SK-N-SH treated with all-trans-retinoic acid at 6 μM for 48 hours (cell line): ENCODE data around the gene EEA1.
"Not testable (repeated sequence)": the region's sequence is repeated elsewhere in the genome, so short reads cannot be mapped to it uniquely, and the experiment has no call there.

Source experiments
- ATAC-seq: fragments of 200-7000 bp; cut with Tn5 transposase; 3 replicates; pipeline ENCODE4 v1.9.1; 2020; ENCODE audit warnings: mild to moderate bottlenecking, moderate library complexity
- ARNTL ChIP-seq: fragments of 450-650 bp; formaldehyde crosslinking; IDR thresholded peaks from 2 replicates; pipeline ENCODE4 v1.5.0; 2020; ENCODE audit warnings: low read depth, mild to moderate bottlenecking, moderate library complexity, borderline replicate concordance
- BACH2 ChIP-seq: fragments of 250-450 bp; sonication (Bioruptor Pico); IDR thresholded peaks from 2 replicates; pipeline ENCODE4 v1.9.0; 2021; ENCODE audit warnings: mild to moderate bottlenecking, borderline replicate concordance
- CSDC2 ChIP-seq: fragments of 250-450 bp; sonication (Bioruptor Pico); IDR thresholded peaks from 2 replicates; pipeline ENCODE4 v1.5.0; 2020; ENCODE audit warnings: mild to moderate bottlenecking, moderate library complexity
- ESRRG ChIP-seq: fragments of 250-450 bp; sonication (Bioruptor Pico); IDR thresholded peaks from 2 replicates; pipeline ENCODE4 v1.6.1; 2021; ENCODE audit warnings: mild to moderate bottlenecking
- GLIS3 ChIP-seq: fragments of 250-450 bp; sonication (Bioruptor Pico); IDR thresholded peaks from 2 replicates; pipeline ENCODE4 v1.5.0; 2020; ENCODE audit warnings: mild to moderate bottlenecking, moderate library complexity
- POU6F1 ChIP-seq: fragments of 250-450 bp; sonication (Bioruptor Pico); IDR thresholded peaks from 2 replicates; pipeline ENCODE4 v1.8.0; 2021; ENCODE audit warnings: low read depth, mild to moderate bottlenecking, moderate library complexity, borderline replicate concordance
- RARB ChIP-seq: fragments of 250-450 bp; sonication (Bioruptor Pico); IDR thresholded peaks from 2 replicates; pipeline ENCODE4 v1.8.0; 2021; ENCODE audit warnings: mild to moderate bottlenecking, moderate library complexity
- SNAI2 ChIP-seq: fragments of 250-450 bp; sonication (Bioruptor Pico); IDR thresholded peaks from 2 replicates; pipeline ENCODE4 v1.5.0; 2020; ENCODE audit warnings: mild to moderate bottlenecking, moderate library complexity
- TCF4 ChIP-seq: fragments of 250-450 bp; sonication (Bioruptor Pico); IDR thresholded peaks from 2 replicates; pipeline ENCODE4 v1.8.0; 2021; ENCODE audit warnings: mild to moderate bottlenecking, moderate library complexity, borderline replicate concordance
- TOX ChIP-seq: fragments of 250-450 bp; sonication (Bioruptor Pico); IDR thresholded peaks from 2 replicates; pipeline ENCODE4 v1.8.0; 2021; ENCODE audit warnings: mild to moderate bottlenecking, moderate library complexity, borderline replicate concordance
- TSHZ2 ChIP-seq: fragments of 250-450 bp; sonication (Bioruptor Pico); IDR thresholded peaks from 2 replicates; pipeline ENCODE4 v1.5.0; 2020; ENCODE audit warnings: mild to moderate bottlenecking, moderate library complexity
- ZC3H10 ChIP-seq: fragments of 250-450 bp; sonication (Bioruptor Pico); IDR thresholded peaks from 2 replicates; pipeline ENCODE4 v1.5.1; 2021; ENCODE audit warnings: mild to moderate bottlenecking, moderate library complexity
- ZFP3 ChIP-seq: fragments of 250-450 bp; sonication (Bioruptor Pico); IDR thresholded peaks from 2 replicates; pipeline ENCODE4 v1.5.0; 2020; ENCODE audit warnings: mild to moderate bottlenecking, moderate library complexity
- ZNF565 ChIP-seq: fragments of 450-650 bp; formaldehyde crosslinking; conservative IDR thresholded peaks from 2 replicates; pipeline ENCODE4 v1.5.0; 2020; ENCODE audit warnings: low read depth, mild to moderate bottlenecking, moderate library complexity
- TF ChIP-seq, protein P1 (sequence below): fragments of 250-450 bp; sonication (Bioruptor Pico); IDR thresholded peaks from 2 replicates; pipeline ENCODE4 v1.5.1; 2021; ENCODE audit warnings: mild to moderate bottlenecking, moderate library complexity
- TF ChIP-seq, protein P2 (sequence below): fragments of 250-450 bp; sonication (Bioruptor Pico); IDR thresholded peaks from 2 replicates; pipeline ENCODE4 v1.8.0; 2020; ENCODE audit warnings: mild to moderate bottlenecking, moderate library complexity, borderline replicate concordance
- TF ChIP-seq, protein P3 (sequence below): fragments of 250-450 bp; sonication (Bioruptor Pico); IDR thresholded peaks from 2 replicates; pipeline ENCODE4 v1.5.1; 2020; ENCODE audit warnings: low read depth, mild to moderate bottlenecking, moderate library complexity

Gene EEA1

DNA sequence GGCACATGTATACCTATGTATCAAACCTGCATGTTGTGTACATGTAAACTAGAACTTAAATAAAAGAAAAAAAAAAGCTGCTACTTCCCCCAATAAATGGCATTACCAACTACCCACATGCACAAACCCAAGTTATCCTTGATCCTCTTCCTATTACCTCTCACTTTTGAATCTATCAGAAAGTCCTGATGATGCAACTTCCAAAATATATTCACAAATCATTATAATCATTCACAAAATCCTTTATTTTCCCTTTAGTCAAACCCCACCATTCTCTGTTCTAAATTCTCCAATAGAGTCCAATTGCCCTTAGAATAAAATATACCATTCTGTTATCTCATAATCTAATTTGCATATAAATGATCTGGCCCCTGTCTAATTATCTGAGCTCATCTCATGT lies 134.3 kb downstream of the EEA1 start:
- no peak for ATAC-seq
- TF ChIP-seq BACH2 (CRISPR knock-in tag) (no peak), GLIS3 (CRISPR knock-in tag) (no peak)
- TF ChIP-seq, protein P1, sequence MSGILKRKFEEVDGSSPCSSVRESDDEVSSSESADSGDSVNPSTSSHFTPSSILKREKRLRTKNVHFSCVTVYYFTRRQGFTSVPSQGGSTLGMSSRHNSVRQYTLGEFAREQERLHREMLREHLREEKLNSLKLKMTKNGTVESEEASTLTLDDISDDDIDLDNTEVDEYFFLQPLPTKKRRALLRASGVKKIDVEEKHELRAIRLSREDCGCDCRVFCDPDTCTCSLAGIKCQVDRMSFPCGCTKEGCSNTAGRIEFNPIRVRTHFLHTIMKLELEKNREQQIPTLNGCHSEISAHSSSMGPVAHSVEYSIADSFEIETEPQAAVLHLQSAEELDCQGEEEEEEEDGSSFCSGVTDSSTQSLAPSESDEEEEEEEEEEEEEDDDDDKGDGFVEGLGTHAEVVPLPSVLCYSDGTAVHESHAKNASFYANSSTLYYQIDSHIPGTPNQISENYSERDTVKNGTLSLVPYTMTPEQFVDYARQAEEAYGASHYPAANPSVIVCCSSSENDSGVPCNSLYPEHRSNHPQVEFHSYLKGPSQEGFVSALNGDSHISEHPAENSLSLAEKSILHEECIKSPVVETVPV (CRISPR knock-in tag), result no peak
- TF ChIP-seq, all 23 proteins: peak for 0

DNA sequence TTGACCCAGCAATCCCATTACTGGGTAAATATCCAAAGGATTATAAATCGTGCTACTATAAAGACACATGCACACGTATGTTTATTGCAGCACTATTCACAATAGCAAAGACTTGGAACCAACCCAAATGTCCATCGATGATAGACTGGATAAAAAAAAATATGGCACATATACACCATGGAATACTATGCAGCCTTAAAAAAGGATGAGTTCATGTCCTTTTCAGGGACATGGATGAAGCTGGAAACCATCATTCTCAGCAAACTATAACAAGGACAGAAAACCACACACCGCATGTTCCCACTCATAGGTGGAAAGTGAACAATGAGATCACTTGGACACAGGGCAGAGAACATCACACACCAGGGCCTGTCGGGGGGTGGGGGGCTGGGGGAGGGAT lies 134.7 kb downstream of the EEA1 start:
- ATAC-seq, result not testable (repeated sequence)

GRCh38 chr12:92786045-92786444 lies 143.1 kb downstream of the EEA1 start:
- no peak for TF ChIP-seq ARNTL
- no peak for TF ChIP-seq ESRRG (CRISPR knock-in tag)
- TF ChIP-seq, protein P2, sequence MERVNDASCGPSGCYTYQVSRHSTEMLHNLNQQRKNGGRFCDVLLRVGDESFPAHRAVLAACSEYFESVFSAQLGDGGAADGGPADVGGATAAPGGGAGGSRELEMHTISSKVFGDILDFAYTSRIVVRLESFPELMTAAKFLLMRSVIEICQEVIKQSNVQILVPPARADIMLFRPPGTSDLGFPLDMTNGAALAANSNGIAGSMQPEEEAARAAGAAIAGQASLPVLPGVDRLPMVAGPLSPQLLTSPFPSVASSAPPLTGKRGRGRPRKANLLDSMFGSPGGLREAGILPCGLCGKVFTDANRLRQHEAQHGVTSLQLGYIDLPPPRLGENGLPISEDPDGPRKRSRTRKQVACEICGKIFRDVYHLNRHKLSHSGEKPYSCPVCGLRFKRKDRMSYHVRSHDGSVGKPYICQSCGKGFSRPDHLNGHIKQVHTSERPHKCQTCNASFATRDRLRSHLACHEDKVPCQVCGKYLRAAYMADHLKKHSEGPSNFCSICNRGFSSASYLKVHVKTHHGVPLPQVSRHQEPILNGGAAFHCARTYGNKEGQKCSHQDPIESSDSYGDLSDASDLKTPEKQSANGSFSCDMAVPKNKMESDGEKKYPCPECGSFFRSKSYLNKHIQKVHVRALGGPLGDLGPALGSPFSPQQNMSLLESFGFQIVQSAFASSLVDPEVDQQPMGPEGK (CRISPR knock-in tag), result no peak
- TF ChIP-seq, protein P3, sequence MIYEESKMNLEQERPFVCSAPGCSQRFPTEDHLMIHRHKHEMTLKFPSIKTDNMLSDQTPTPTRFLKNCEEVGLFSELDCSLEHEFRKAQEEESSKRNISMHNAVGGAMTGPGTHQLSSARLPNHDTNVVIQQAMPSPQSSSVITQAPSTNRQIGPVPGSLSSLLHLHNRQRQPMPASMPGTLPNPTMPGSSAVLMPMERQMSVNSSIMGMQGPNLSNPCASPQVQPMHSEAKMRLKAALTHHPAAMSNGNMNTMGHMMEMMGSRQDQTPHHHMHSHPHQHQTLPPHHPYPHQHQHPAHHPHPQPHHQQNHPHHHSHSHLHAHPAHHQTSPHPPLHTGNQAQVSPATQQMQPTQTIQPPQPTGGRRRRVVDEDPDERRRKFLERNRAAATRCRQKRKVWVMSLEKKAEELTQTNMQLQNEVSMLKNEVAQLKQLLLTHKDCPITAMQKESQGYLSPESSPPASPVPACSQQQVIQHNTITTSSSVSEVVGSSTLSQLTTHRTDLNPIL, result no peak
- TF ChIP-seq POU6F1 (CRISPR knock-in tag), result no peak
- TF ChIP-seq ZFP3 (CRISPR knock-in tag), result no peak
- TF ChIP-seq TOX (CRISPR knock-in tag), result no peak
- no peak for TF ChIP-seq ZNF565 (CRISPR knock-in tag)
- ATAC-seq, result no peak; the same call in 2 of the 3 replicates

DNA sequence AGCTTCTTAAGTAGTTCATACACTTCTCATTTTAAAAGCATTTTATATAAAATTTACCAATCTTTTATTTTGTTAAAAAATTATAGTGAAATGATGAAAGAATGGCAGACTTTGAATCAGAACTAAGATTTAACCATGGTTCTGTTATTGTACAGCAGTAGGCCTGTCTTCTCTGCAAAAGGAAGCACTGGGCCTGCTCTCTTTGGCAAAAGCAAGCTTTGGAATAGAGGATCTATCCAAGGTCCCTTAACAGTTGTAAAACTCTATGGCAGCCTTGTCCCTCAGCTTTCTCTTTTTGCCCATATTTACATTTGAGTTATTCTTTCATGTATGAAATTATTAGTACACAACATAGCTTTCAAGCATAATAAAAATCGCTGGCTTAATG lies 143.5 kb downstream of the EEA1 start:
- ATAC-seq, result peak; percentile 41; the same call in 2 of the 3 replicates
- TF ChIP-seq ZNF565 (CRISPR knock-in tag) (no peak), ZFP3 (CRISPR knock-in tag) (no peak), CSDC2 (no peak), SNAI2 (CRISPR knock-in tag) (no peak), ZC3H10 (CRISPR knock-in tag) (no peak), RARB (CRISPR knock-in tag) (no peak), TCF4 (CRISPR knock-in tag) (no peak), TSHZ2 (CRISPR knock-in tag) (no peak), TOX (CRISPR knock-in tag) (no peak)
- TF ChIP-seq, protein P2 (CRISPR knock-in tag), result no peak
